ENCODE results near the gene ACVR2A. TPM values are rescaled to one million over a fixed set of nuclear protein-coding genes. Genes with fewer than 3 reads are reported as not detected.

Gene ACVR2A
- total RNA-seq: 10 to 100 TPM; 19.3 to 20.5 TPM
- long read RNA-seq, donor 1, partial matches to known transcripts: 0 of 2 reads
- long read RNA-seq, donor 1, other reads (novel, unspliced or antisense): 2 of 2 reads
- long read RNA-seq, donor 2, partial matches to known transcripts: 5 of 5 reads
- long read RNA-seq, donor 2, other reads (novel, unspliced or antisense): 0 of 5 reads

- intact Hi-C loops (cut with DNase I): no loop called here
- no peak for DNase-seq (ENCODE audit: low spot score)
These were observed at the start of gene ACVR2A for GRCh38 chr2:147844697-147845410. TSS of gene ACVR2A (plus strand) at chr2:147845029. CDS start at chr2:147845153, 124 bp downstream.

DNA sequence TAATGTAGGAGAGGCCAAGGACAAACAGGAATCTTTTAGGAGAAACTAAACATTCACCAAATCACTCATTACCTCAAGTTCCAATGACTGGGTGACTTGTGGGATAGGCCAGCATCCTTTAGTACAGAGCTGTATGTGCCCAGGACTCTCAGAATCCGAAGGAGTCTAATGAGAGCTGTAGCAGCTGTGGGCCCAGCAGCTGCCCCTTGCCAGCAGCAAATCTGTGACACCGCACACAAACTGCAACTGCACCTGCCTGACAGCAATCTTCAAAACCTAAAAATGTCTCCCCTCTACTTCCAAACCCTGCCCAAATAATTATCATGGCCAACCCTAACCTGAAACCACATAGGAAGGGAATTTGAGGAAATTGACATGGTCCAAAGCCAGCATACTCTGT is 44.5 kb upstream of the ACVR2A start:
- DNase-seq (ENCODE audit: low spot score): no peak
- intact Hi-C loops (cut with DNase I): no loop called here

DNA sequence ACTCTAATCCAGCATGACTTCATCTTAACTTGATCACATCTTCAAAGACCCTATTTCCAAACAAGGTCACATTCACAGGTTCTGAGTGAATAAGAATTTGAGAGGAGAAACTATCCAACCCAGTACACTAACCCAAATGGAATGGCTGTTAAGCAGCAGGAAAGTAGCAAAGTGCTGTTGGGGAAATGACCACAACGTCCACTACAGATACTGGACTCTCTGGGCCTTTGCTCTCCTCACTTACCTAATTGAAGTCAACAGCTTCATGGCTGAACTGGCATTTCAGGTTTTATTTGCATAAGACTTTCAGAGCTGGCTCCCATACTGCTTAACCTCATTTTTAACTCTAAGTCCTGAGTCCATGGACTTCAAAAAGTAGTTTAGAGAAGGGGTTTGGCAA is 38.0 kb upstream of the ACVR2A start:
- DNase-seq (ENCODE audit: low spot score): no peak
- intact Hi-C loops (cut with DNase I): no loop called here

GRCh38 chr2:147808520-147808919 is 36.3 kb upstream of the ACVR2A start:
- intact Hi-C loops (cut with DNase I): no loop called here
- no peak for DNase-seq (ENCODE audit: low spot score)

DNA sequence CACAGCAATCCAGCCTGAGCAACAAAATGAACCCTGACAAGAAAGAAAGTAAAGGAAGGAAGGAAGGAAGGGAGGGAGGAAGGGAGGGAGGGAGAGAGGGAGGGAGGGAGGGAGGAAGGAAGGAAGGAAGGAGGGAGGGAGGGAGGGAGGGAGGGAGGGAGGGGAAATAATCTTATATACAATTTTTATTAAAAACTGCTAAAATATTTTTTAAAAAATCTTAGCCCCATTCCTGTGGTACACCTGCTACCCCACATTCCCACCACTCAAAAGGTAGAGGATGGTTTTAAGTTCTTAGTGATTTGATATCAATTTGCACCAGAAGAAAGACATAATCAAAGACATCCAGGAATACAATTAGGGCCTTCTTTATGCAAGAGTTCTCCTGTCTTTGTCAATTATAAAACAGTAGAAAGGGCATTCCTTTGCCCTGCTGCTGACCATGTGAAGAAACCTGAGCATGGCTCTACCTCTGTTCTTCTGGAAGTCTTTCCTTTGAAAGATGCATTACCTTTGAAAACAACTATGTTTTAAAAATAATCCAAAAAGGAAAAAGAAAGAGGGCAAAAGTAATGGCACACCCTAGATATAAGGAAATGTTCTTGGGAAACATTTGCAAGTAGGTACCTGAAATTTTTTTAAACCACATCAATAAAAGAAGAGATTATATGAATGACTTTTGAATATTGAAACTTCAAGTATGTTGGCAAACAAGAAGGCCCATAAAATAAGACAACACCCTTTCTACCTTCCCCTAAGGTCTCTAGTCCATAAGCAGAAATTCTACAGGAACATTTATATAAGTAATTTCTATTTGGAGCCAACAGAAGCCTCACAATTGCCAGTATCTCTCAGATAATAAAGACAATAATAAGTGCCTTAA is 33.7 kb upstream of the ACVR2A start:
- DNase-seq (ENCODE audit: low spot score): no peak
- intact Hi-C loops (cut with DNase I): no loop called here

GRCh38 chr2:147818741-147819140 is 26.1 kb upstream of the ACVR2A start:
- DNase-seq (ENCODE audit: low spot score): no peak
- intact Hi-C loops (cut with DNase I): no loop called here

DNA sequence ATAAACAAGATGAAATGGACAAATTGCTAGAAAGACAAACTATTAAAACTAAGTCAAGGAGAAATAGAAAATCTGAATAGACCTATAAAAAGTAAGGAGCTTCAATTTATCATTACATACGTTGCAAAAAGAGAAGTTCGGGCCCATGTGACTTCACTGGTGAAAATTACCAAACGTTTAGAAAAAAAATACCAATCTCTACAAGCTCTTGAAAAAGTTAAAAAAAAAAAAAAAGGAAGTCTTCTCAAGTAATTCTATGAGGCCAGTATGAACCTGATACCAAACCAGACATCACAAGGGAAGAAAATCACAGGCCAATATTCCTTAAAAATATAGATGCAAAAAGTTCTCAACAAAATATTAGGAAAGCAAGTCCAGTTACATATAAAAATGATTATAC is 20.2 kb upstream of the ACVR2A start:
- no peak for DNase-seq (ENCODE audit: low spot score)

GRCh38 chr2:147826278-147827087 is 18.3 kb upstream of the ACVR2A start:
- intact Hi-C loops (cut with DNase I): no loop called here
- DNase-seq (ENCODE audit: low spot score): no peak

More for the DNA sequence above, 20.2 kb upstream of the ACVR2A start:
- intact Hi-C loops (cut with DNase I): no loop called here

GRCh38 chr2:147827088-147827375 is 17.8 kb upstream of the ACVR2A start:
- intact Hi-C loops (cut with DNase I): no loop called here
- DNase-seq (ENCODE audit: low spot score): no peak

DNA sequence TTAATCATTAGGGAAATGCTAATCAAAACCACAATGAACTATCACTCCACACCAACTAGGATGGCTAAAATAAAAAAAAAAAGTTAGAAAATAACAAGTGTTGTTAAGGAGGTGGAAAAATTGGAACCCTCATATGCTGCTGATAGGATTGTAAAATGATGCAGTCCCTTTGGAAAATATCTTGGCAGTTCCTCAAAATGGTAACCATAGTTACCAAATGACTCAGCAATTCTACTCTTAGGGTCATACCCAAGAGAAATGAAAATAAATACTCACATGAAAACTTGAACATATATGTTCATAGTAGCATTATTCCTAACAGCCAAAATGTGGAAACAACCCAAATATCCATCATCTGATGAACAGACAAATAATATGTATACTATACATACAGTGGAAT is 15.7 kb upstream of the ACVR2A start:
- intact Hi-C loops (cut with DNase I): no loop called here
- no peak for DNase-seq (ENCODE audit: low spot score)

DNA sequence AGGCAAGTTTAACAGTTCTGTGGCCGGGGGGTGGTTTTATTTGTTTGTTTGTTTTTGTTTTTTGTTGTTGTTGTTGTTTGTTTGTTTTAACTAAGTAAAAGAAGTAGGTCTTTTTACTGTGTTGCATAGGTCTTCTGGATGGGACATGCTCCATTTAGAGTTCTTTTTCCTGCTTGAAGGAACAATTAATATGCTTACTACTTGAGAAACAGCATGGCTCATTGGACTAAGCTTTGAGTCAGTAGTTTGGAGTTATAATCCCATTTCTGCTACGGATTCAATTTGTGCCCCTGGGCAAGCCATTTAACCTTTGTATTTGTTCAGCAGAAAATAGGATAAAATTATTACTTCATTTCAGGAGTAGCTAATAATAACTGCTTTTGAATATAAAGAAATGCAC is 8.7 kb upstream of the ACVR2A start:
- intact Hi-C loops (cut with DNase I): no loop called here
- no peak for DNase-seq (ENCODE audit: low spot score)

DNA sequence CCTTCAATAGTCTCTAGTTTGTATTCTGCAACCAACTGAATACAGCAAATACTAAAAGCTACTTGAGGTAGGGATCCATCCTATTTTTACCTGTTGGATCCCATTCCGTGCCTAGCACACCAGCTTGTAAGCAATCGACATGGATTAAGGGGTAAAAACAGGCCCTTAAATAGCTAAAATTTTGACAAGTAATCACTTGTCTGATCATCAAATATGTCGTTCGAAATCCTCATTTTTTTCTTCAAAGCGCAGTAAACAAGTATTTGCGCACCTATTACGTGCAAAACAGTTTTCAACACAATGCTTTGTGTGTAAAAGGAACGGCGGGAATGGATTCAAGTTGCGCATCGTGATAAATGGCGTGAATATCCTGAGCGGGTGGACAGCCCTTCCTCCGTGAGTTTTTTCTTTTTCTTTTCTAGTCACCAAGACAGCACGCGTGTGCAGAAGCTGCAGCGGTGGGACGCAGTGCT is 1.4 kb upstream of the ACVR2A start:
- DNase-seq (ENCODE audit: low spot score): no peak
- intact Hi-C loops (cut with DNase I): no loop called here

- DNase-seq (ENCODE audit: low spot score): peak; percentile 98
- intact Hi-C loops (cut with DNase I): no loop called here
These were observed 749 bp upstream of the ACVR2A start for GRCh38 chr2:147843864-147844696.

- intact Hi-C loops (cut with DNase I): no loop called here
- DNase-seq (ENCODE audit: low spot score): no peak
These were observed 662 bp downstream of the ACVR2A start for GRCh38 chr2:147845411-147845971.

DNA sequence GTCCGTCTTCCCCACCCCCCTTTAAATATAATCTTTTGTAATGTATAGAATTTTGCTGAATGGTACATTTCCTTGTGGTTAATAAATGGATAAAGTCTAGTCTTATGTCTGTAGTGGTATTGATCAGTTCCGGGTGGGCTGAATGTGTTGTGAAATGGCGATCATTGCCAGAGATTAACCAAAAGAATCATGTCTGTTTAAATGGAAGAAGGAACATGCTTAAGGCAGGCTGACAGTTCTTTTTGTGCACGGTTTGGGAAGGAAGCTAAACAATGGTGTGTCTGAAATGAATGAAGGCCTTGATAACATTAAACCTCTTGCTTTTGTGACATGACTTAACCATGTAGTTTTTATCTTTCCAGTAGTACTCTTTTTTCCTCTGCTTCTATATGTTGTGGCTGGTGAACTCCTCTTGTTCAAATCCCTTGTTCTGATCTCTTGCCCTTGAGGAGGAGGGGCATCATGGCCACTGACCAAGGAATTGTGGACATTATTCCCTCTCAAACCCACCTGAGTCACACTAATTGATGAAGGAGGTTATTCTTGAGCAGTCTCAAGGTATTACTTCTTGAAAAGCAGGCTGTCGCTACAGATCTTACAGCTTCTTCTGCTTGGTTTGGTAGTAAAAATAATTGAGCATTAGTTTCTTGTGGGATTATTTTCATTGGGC is 1.7 kb downstream of the ACVR2A start:
- intact Hi-C loops (cut with DNase I): no loop called here

DNA sequence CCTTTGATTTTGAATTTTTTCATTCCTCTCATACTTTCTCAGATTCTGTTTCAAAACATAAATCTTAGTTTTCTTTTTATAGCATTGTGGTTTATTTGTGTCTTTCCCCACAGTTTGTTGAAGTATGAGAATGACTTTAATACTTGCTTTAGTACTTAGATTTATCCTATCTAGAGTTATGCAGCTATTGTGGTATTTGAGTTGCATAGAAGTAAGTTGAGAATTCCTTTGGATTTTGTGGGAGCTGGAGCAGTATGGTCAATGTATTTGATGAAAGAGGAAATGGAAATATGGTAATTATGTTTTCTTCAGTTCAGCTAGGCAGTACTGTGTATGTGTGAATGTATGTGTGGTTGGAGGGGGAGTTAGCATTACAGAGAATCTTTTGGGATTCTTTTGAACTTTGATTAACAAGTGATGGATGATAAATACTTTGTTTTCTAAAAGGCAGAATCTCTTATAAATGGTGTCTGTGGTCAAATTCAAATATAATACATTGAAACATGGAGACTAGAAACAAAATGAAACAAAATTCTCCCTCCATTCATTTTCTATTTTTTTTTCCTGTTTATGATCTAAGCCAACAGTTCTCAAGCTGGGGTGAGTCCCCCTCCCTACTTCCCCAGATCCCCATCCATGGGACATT is 3.0 kb downstream of the ACVR2A start:
- intact Hi-C loops (cut with DNase I): no loop called here
- DNase-seq (ENCODE audit: low spot score): no peak

More for the DNA sequence above, 1.7 kb downstream of the ACVR2A start:
- DNase-seq (ENCODE audit: low spot score): no peak

DNA sequence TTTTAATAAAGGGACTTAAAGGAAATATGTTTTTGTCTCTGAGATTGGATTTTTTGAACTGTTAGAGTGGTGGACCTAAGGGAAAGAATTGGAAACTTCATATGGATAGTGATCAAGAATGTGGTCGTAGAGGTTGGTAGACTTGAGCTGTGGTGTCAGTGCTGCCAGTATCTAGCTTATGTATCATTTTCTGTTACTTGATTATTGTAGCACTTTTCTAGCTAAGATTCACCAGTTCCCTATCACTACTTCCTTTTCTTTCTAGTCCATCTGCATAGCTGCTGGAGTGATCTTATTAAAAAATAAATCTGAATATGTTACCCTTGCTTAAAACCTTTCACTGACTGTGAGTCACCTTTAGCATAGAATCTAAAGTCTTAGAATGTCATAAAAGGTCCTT is 6.0 kb downstream of the ACVR2A start:
- intact Hi-C loops (cut with DNase I): no loop called here
- no peak for DNase-seq (ENCODE audit: low spot score)
